T-helper 1 cell treated with Interleukin-12 subunit alpha and Interleukin-12 subunit beta and Interleukin-4 antibody, amounts not matched to agents 30 μg/mL and 1 μg/mL, for 36 hours (primary cell): ENCODE results near the gene GLS.
"Not testable (repeated sequence)": the region's sequence is repeated elsewhere in the genome, so short reads cannot be mapped to it uniquely, and the experiment has no call there.

Experiments
- H3K27ac Mint-ChIP-seq: one replicate; pipeline ENCODE4 v1.8.0; 2021; ENCODE audit warnings: mild to moderate bottlenecking, mixed read lengths
- H3K27me3 Mint-ChIP-seq: one replicate; pipeline ENCODE4 v1.8.0; 2021; ENCODE audit warnings: low read depth, mixed read lengths
- H3K36me3 Mint-ChIP-seq: one replicate; pipeline ENCODE4 v1.8.0; 2021; ENCODE audit warnings: low read depth, mixed read lengths
- H3K4me1 Mint-ChIP-seq: one replicate; pipeline ENCODE4 v1.8.0; 2021; ENCODE audit warnings: low read depth, mixed read lengths
- H3K4me3 Mint-ChIP-seq: one replicate; pipeline ENCODE4 v1.8.0; 2021; ENCODE audit warnings: mild to moderate bottlenecking, moderate library complexity, mixed read lengths
- H3K9me3 Mint-ChIP-seq: one replicate; pipeline ENCODE4 v1.8.0; 2021; ENCODE audit warnings: mixed read lengths

GLS gene

DNA sequence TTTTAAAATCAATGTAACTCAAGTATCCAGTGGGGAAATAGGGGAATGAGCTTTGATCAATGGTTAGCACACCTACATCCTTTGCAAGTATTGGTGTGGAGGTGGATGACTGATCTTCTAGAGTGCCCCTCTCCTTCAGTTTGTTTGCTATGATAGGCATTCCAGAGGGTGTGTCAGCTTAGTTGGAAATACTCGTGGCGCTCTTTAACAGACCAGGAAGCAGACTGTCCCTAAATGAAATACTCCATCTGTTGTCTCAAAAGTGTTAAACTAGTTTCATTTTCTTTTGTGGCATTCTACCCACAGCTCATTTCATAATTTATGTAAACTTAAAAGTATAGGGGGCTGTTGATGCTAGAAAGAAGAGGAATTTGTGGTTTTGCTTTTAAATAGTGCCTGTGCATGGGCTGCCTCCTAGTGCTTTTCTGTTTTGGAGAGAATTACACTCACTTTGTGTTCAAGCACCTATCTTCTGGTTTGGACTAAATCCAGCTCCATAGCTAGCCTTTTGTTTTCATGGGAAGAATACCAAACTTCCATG is 67.2 kb downstream of the GLS start:
- H3K4me1 Mint-ChIP-seq = peaks cover 11% of the 10 kb centered on the region
- H3K9me3 Mint-ChIP-seq = no peaks in the 10 kb centered on the region
- H3K27ac Mint-ChIP-seq = peak overlapping the region; percentile 41
- H3K27me3 Mint-ChIP-seq = no peaks in the 10 kb centered on the region
- H3K4me3 Mint-ChIP-seq = no peak overlapping the region
- H3K36me3 Mint-ChIP-seq = peaks cover 1% of the 10 kb centered on the region

- H3K4me3 Mint-ChIP-seq = no peak overlapping the region
- peaks cover 11% of the 10 kb centered on the region for H3K4me1 Mint-ChIP-seq
- no peaks in the 10 kb centered on the region for H3K27me3 Mint-ChIP-seq
- H3K27ac Mint-ChIP-seq = no peak overlapping the region
- peaks cover 1% of the 10 kb centered on the region for H3K36me3 Mint-ChIP-seq
- no peaks in the 10 kb centered on the region for H3K9me3 Mint-ChIP-seq
Measured at GRCh38 chr2:190948671-190949070, 68.0 kb downstream of the GLS start.

DNA sequence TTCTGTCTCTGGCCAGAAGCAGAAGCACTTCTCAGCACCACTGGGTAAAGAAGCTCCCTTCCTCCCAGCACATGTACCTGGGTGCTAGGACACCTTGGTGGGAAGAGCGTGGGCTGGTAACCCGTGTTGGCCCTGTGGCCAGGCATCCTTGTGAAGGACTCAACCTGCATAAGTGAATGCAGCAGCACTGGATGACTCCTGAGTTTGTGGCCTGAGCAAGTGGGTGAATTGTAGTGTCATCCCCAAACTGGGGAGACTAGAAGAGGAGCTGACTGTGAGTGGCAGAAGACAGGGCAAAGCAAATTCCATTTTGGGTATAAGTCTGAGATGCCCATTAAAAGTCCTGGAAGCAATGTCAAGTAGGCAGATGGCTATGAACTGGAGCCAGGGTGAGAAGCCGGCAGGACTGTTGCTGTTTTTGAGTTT is 70.0 kb downstream of the GLS start:
- H3K4me1 Mint-ChIP-seq = peaks cover 11% of the 10 kb centered on the region
- H3K9me3 Mint-ChIP-seq = no peaks in the 10 kb centered on the region
- H3K27ac Mint-ChIP-seq = no peak overlapping the region
- peaks cover 4% of the 10 kb centered on the region for H3K36me3 Mint-ChIP-seq
- no peaks in the 10 kb centered on the region for H3K27me3 Mint-ChIP-seq
- no peak overlapping the region for H3K4me3 Mint-ChIP-seq

GRCh38 chr2:190953257-190953656 is 72.6 kb downstream of the GLS start:
- Mint-ChIP-seq H3K27me3 (no peaks in the 10 kb centered on the region), H3K4me3 (no peak overlapping the region), H3K27ac (no peak overlapping the region), H3K9me3 (peaks cover 20% of the 10 kb centered on the region), H3K4me1 (peaks cover under 1% of the 10 kb centered on the region), H3K36me3 (peaks cover 25% of the 10 kb centered on the region)

DNA sequence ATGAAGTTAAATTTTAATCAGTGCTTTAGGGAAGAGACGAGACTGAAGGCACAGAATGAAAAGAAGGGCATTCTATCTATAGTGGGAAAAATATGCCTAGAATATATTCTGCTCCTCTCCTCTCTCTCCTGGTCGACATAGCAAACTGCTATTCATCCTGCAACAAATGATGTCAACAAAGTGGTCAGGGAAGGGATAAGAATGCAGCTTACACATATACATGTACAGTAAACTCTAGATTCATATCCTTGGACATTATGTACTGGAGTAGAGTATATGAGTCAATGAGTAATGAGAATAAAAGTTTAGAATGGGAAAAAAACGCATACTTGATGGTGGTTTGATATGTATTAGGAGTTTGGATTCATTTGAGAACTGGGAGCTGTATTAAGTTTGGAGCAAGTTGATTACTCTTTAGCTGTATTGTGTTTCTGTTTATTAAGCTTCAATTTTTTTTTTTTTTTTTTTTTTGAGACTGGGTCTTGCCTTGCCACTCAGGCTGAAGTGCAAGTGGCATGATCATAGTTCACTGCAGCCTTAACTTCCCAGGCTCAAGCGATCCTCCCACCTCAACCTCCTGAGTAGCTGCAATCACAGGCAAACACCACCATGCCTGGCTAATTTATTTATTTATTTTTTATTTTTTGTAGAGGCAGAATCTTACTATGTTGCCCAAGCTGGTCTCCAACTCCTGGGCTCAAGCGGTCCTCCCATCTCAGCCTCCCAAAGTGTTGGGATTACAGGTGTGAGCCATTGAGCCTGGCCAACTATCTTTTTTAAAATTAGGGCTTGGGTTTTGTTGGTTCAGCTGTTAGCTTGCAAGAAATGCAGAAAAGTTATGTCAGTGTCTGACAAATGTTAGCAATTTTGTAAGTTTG is 79.5 kb downstream of the GLS start:
- Mint-ChIP-seq H3K4me1 (peaks cover 24% of the 10 kb centered on the region), H3K36me3 (peaks cover 79% of the 10 kb centered on the region), H3K4me3 (no peak overlapping the region), H3K9me3 (peaks cover 22% of the 10 kb centered on the region), H3K27me3 (no peaks in the 10 kb centered on the region), H3K27ac (no peak overlapping the region)

GRCh38 chr2:190961117-190961516 is 80.5 kb downstream of the GLS start:
- peaks cover 78% of the 10 kb centered on the region for H3K36me3 Mint-ChIP-seq
- H3K27me3 Mint-ChIP-seq, H3K27ac Mint-ChIP-seq, H3K4me3 Mint-ChIP-seq: not testable (repeated sequence)
- H3K9me3 Mint-ChIP-seq = peaks cover 18% of the 10 kb centered on the region
- peaks cover 25% of the 10 kb centered on the region for H3K4me1 Mint-ChIP-seq

DNA sequence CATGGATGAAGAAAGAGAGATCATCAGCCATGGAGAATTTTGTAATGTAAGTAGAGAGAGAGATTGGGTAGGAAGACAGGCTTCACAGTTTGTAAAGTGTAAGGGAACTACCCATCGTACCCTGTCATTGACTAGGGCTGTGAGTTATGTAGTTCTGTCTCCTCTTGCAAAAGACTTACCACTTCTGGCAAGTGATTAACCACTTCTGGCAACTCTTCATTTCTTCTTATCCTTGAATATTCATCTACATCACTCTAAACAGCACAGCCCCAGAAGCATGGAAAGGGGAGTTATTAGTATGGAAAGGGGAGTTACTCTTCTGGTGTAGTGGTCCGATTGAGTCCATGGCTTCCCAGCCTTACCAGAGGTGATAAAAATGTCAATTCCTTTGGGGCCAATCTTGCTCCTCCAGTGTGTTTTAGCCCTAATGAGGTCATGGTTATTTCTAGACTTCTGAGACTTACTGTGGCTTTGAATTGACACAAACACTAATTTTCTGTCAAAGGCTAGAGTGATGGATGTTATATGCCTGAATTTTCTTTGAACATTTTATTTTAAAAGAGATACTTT is 81.4 kb downstream of the GLS start:
- Mint-ChIP-seq H3K36me3 (peaks cover 75% of the 10 kb centered on the region), H3K4me3 (no peak overlapping the region), H3K9me3 (peaks cover 9% of the 10 kb centered on the region), H3K4me1 (peaks cover 29% of the 10 kb centered on the region), H3K27me3 (no peaks in the 10 kb centered on the region), H3K27ac (peak overlapping the region; percentile 67)

DNA sequence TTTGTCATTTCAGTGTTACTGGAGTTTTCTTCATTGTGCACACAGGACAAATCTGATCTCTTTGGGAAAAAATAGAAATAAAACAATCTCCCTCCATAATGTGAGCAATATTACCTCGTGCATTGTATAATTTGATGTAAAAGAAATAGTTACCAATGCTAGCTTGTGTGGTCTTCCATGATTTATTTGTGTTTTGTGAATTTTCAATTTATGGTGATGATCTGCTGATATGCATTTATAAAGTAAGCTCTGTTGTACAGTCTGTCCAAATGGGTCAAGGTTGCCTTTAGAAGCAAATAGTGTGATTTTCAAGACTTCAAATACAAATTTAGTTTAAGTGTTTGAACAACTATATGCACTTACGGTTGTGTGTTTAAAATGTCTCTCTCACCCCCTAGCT is 82.5 kb downstream of the GLS start:
- Mint-ChIP-seq H3K36me3 (peaks cover 69% of the 10 kb centered on the region), H3K4me1 (peaks cover 31% of the 10 kb centered on the region), H3K27ac (no peak overlapping the region), H3K9me3 (peaks cover 4% of the 10 kb centered on the region), H3K27me3 (no peaks in the 10 kb centered on the region), H3K4me3 (no peak overlapping the region)

GRCh38 chr2:190964170-190964795 is 83.7 kb downstream of the GLS start:
- H3K9me3 Mint-ChIP-seq = no peaks in the 10 kb centered on the region
- H3K4me1 Mint-ChIP-seq = peaks cover 37% of the 10 kb centered on the region
- H3K27me3 Mint-ChIP-seq = no peaks in the 10 kb centered on the region
- no peak overlapping the region for H3K4me3 Mint-ChIP-seq
- peak overlapping the region; percentile 70 for H3K27ac Mint-ChIP-seq
- peaks cover 68% of the 10 kb centered on the region for H3K36me3 Mint-ChIP-seq

DNA sequence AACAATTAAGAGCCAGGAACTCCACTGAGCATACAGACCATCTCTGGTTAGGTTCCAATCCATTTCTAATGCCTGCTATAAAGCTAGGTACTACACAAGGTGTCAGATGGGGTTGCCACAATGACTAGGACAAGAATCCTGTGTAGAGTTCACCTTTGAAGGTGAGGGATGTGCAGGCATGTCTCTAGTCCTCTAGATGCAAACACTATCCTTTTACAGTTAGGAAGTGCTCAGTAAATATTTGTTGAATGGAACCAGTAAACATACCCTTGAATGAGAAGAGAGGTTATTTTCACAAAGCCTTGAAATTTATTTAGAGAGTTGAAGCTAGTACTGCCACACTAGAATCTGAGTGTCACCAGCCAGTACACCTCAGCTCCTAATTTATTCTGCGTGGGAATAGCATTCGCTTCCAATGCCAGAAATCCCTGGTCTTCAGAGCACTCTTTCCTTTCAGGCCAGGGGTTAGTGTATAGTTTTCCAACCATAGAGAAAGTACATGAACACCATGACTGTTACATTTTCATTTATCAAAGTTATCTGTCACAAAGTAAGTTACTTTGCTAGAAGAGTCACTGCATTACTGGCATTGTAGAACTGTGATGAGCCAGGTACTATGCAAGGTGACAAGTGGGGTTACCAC is 85.1 kb downstream of the GLS start:
- H3K4me3 Mint-ChIP-seq = no peak overlapping the region
- no peaks in the 10 kb centered on the region for H3K9me3 Mint-ChIP-seq
- H3K27ac Mint-ChIP-seq = no peak overlapping the region
- H3K4me1 Mint-ChIP-seq = peaks cover 40% of the 10 kb centered on the region
- H3K36me3 Mint-ChIP-seq = peaks cover 73% of the 10 kb centered on the region
- no peaks in the 10 kb centered on the region for H3K27me3 Mint-ChIP-seq

- H3K36me3 Mint-ChIP-seq = peaks cover 66% of the 10 kb centered on the region
- no peaks in the 10 kb centered on the region for H3K9me3 Mint-ChIP-seq
- peaks cover 36% of the 10 kb centered on the region for H3K4me1 Mint-ChIP-seq
- H3K4me3 Mint-ChIP-seq = no peak overlapping the region
- no peak overlapping the region for H3K27ac Mint-ChIP-seq
- no peaks in the 10 kb centered on the region for H3K27me3 Mint-ChIP-seq
Measured at GRCh38 chr2:190968522-190968921, 87.9 kb downstream of the GLS start.

DNA sequence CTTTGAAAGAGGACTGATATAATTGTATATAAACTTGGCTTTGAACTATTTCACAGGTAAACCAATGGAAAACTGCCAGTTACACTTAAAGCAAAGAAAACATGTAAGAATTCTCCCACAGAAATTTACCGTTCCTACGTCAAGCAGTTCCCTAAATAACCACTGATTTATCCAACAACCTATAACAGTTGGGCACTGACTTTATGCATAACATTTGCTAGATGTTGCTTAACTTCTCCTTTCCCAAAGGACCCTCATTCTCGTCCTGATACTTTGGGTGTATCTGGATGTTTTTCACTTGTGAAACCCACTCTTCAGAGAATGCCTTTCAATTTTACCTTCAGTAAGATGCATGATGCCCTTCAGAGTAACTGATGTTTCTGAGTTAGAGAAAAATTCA is 89.5 kb downstream of the GLS start:
- Mint-ChIP-seq H3K4me1 (peaks cover 33% of the 10 kb centered on the region), H3K27ac (no peak overlapping the region)

DNA sequence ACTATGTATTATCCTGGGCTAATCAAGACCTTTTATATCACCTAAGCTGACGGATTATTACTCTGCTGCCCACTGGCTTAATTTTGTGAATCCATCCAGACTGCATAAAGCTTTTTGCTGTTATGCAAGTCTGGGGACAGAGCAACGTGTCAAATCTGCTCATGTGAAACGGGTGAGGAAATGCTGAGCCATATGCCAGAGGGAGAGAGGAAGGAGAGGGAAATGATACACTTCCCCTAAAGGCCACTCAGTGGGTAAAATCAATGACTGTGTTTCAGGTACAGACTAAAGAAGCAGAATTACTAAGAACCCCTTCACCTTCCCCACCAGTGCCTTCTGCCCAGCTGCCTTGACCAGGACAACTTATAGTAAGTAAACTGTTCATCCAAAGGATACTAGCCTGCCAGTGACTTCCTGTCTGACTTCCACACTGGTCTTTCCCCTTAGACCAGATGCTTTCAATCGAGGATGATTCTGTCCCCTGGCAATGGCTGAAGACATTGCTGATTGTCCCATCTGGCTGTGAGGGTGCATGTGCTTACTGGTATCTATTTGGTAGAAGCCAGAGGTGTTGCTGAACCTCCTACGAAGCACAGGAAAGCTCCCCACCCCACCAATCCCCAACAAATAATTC is 90.4 kb downstream of the GLS start:
- peaks cover 71% of the 10 kb centered on the region for H3K36me3 Mint-ChIP-seq
- no peaks in the 10 kb centered on the region for H3K9me3 Mint-ChIP-seq
- H3K4me1 Mint-ChIP-seq = peaks cover 38% of the 10 kb centered on the region
- no peaks in the 10 kb centered on the region for H3K27me3 Mint-ChIP-seq
- H3K27ac Mint-ChIP-seq = peak overlapping the region; percentile 50
- H3K4me3 Mint-ChIP-seq = no peak overlapping the region

More for the DNA sequence above, 89.5 kb downstream of the GLS start:
- H3K27me3 Mint-ChIP-seq = no peaks in the 10 kb centered on the region
- H3K9me3 Mint-ChIP-seq = no peaks in the 10 kb centered on the region
- peaks cover 67% of the 10 kb centered on the region for H3K36me3 Mint-ChIP-seq
- no peak overlapping the region for H3K4me3 Mint-ChIP-seq

DNA sequence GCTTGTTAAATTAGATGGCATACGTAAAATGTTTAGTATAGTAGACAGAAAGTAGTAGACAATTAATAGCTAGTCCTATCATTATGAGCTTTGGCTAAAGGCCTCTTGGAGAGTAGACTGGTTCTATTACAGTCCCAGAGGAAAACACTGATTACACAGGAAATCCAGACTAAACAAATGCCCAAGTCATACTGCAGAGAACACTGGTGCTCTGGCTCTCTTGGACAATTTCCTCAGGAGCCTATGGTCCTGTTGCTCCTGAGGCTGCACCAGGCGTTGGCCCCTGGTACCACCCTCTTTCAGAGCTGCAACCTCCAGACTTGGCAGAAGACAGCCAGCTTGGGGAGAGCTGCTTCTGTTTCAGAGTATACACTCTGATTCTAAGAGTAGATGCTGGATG is 91.6 kb downstream of the GLS start:
- Mint-ChIP-seq H3K9me3 (no peaks in the 10 kb centered on the region), H3K27ac (no peak overlapping the region), H3K4me1 (peaks cover 38% of the 10 kb centered on the region)

More for the DNA sequence above, 91.6 kb downstream of the GLS start:
- Mint-ChIP-seq H3K27me3 (no peaks in the 10 kb centered on the region), H3K36me3 (peaks cover 75% of the 10 kb centered on the region), H3K4me3 (no peak overlapping the region)
